IMR-90 (cell line): Measurements from ENCODE around the gene STXBP2. TPM values are rescaled to one million over a fixed set of nuclear protein-coding genes. Genes with fewer than 3 reads are reported as not detected.

Source experiments
- ATAC-seq: fragments of 200-7000 bp; cut with Tn5 transposase; 2 replicates; pipeline ENCODE4 v1.9.1; 2020; ENCODE audit warnings: low read depth, mild to moderate bottlenecking, moderate library complexity
- BruUV-seq: library from RNA; stranded (reverse); fragments of 400-500 nt; replicated peaks from 2 replicates; lab custom pipeline; 2021; lab: Mats Ljungman, UMichigan
- CTCF ChIA-PET: fragments of 300-600 bp; formaldehyde crosslinking; extraction: SDS; loops from one replicate; lab custom pipeline; 2021; ENCODE audit warnings: antibody characterized with exemption; lab: Yijun Ruan, JAX
- POLR2A ChIA-PET: fragments of 300-600 bp; sonication (Branson Sonifier 250); formaldehyde crosslinking; loops from one replicate; lab custom pipeline; 2022; ENCODE audit warnings: antibody characterized with exemption; ENCODE audit not compliant: unreplicated experiment; lab: Charles Lee
- DNase-seq: peaks from one replicate; pipeline ENCODE4 v3.0.0; 2013
- H2AFZ ChIP-seq: replicated peaks from 2 replicates; pipeline ENCODE3; 2013; ENCODE audit warnings: low read length, mild to moderate bottlenecking; ENCODE audit not compliant: poor library complexity
- H2AK5ac ChIP-seq: 2 replicates; pipeline ENCODE4 v1.6.1; 2013; ENCODE audit warnings: low read depth, low read length, inconsistent platforms
- H2AK9ac ChIP-seq: replicated peaks from 2 replicates; pipeline ENCODE3; 2013; ENCODE audit warnings: mild to moderate bottlenecking, low read depth, low read length, moderate library complexity; ENCODE audit not compliant: poor library complexity
- H2BK120ac ChIP-seq: 2 replicates; pipeline ENCODE4 v1.6.1; 2013; ENCODE audit warnings: low read depth, low read length, inconsistent platforms
- H2BK15ac ChIP-seq: 3 replicates; pipeline ENCODE4 v1.6.1; 2013; ENCODE audit warnings: low read depth, low read length, inconsistent platforms
- H2BK20ac ChIP-seq: 2 replicates; pipeline ENCODE4 v1.6.1; 2013; ENCODE audit warnings: low read depth, mild to moderate bottlenecking, inconsistent platforms, low read length, moderate library complexity
- H2BK5ac ChIP-seq: 2 replicates; pipeline ENCODE4 v1.6.1; 2013; ENCODE audit warnings: mild to moderate bottlenecking, low read depth, low read length, inconsistent platforms; ENCODE audit not compliant: poor library complexity, severe bottlenecking
- H3K14ac ChIP-seq: replicated peaks from 2 replicates; pipeline ENCODE4 v1.6.1; 2013; ENCODE audit warnings: low read depth, low read length, inconsistent platforms
- H3K18ac ChIP-seq: 2 replicates; pipeline ENCODE4 v1.6.1; 2013; ENCODE audit warnings: low read depth, low read length, control low read depth
- H3K23ac ChIP-seq: 2 replicates; pipeline ENCODE4 v1.6.1; 2013; ENCODE audit warnings: low read depth, low read length, inconsistent platforms
- H3K27ac ChIP-seq: 2 replicates; pipeline ENCODE4 v1.5.1; 2013; ENCODE audit warnings: mild to moderate bottlenecking, control low read depth, low read length; ENCODE audit not compliant: insufficient read depth
- H3K27me3 ChIP-seq: 2 replicates; pipeline ENCODE4 v1.6.1; 2013; ENCODE audit warnings: low read length; ENCODE audit not compliant: control insufficient read depth, insufficient read depth
- H3K36me3 ChIP-seq: 2 replicates; pipeline ENCODE4 v1.6.1; 2013; ENCODE audit warnings: low read length, mixed read lengths; ENCODE audit not compliant: control insufficient read depth, insufficient read depth
- H3K4ac ChIP-seq: 2 replicates; pipeline ENCODE4 v1.6.1; 2013; ENCODE audit warnings: low read depth, low read length, inconsistent platforms
- H3K4me1 ChIP-seq: 2 replicates; pipeline ENCODE4 v1.6.1; 2013; ENCODE audit warnings: low read length, mixed read lengths; ENCODE audit not compliant: control insufficient read depth, insufficient read depth
- H3K4me2 ChIP-seq: 2 replicates; pipeline ENCODE4 v1.6.1; 2013; ENCODE audit warnings: low read depth, mild to moderate bottlenecking, control low read depth, low read length, moderate library complexity
- H3K4me3 ChIP-seq: 2 replicates; pipeline ENCODE4 v1.5.1; 2013; ENCODE audit warnings: low read depth, mild to moderate bottlenecking, control low read depth, low read length, moderate library complexity; ENCODE audit not compliant: insufficient read depth
- H3K56ac ChIP-seq: 2 replicates; pipeline ENCODE4 v1.6.1; 2013; ENCODE audit warnings: low read length, inconsistent platforms; ENCODE audit not compliant: insufficient read depth; ENCODE audit errors: extremely low read depth
- H3K79me1 ChIP-seq, 2 experiments: 2 replicates each; pipeline ENCODE4 v1.6.1; 2013; ENCODE audit warnings: low read length in 2 of 2, inconsistent platforms in 1 of 2, low read depth in 1 of 2
- H3K9ac ChIP-seq: 2 replicates; pipeline ENCODE4 v1.6.1; 2013; ENCODE audit warnings: low read depth, low read length, control low read depth
- H3K9me1 ChIP-seq: 2 replicates; pipeline ENCODE4 v1.6.1; 2013; ENCODE audit warnings: low read length, inconsistent platforms; ENCODE audit not compliant: insufficient read depth
- H3K9me3 ChIP-seq: 2 replicates; pipeline ENCODE4 v1.6.1; 2013; ENCODE audit warnings: low read length; ENCODE audit not compliant: control insufficient read depth, insufficient read depth
- H4K20me1 ChIP-seq: 2 replicates; pipeline ENCODE4 v1.6.1; 2013; ENCODE audit warnings: low read length, inconsistent platforms; ENCODE audit not compliant: insufficient read depth
- H4K5ac ChIP-seq: 2 replicates; pipeline ENCODE4 v1.6.1; 2013; ENCODE audit warnings: mild to moderate bottlenecking, low read depth, low read length, control low read depth
- H4K8ac ChIP-seq, 2 experiments: 2 replicates each; pipeline ENCODE4 v1.6.1; 2013; ENCODE audit warnings: low read depth in 2 of 2, low read length in 2 of 2, control low read depth in 1 of 2, inconsistent platforms in 1 of 2
- H4K91ac ChIP-seq: 2 replicates; pipeline ENCODE4 v1.6.1; 2013; ENCODE audit warnings: low read depth, low read length, inconsistent platforms; ENCODE audit not compliant: insufficient read depth
- CEBPB ChIP-seq: IDR thresholded peaks from 2 replicates; pipeline ENCODE4 v1.6.1; 2012; ENCODE audit warnings: low read depth, low read length, improper control_type of control experiment
- ELK1 ChIP-seq: fragments of 150-350 bp; IDR thresholded peaks from 2 replicates; pipeline ENCODE4 v1.6.1; 2016; ENCODE audit warnings: low read depth, mild to moderate bottlenecking, low read length, moderate library complexity, borderline replicate concordance
- MAZ ChIP-seq: IDR thresholded peaks from 2 replicates; pipeline ENCODE4 v1.6.1; 2012; ENCODE audit warnings: low read depth, mild to moderate bottlenecking, low read length, improper control_type of control experiment, moderate library complexity, borderline replicate concordance
- USF2 ChIP-seq: fragments of 150-350 bp; IDR thresholded peaks from 2 replicates; pipeline ENCODE4 v1.6.1; 2017; ENCODE audit warnings: mild to moderate bottlenecking, antibody characterized with exemption, low read length, low read depth
- WGBS, 2 experiments: methylation state at CpG; one replicate each; pipeline versions ENCODE4 v1.1.5 to v1.1.7; 2013; ENCODE audit warnings: missing lambda C conversion rate in 2 of 2; ENCODE audit not compliant: insufficient read length in 1 of 2; ENCODE audit errors: extremely low coverage in 2 of 2; 5-methylcytosine and 5-hydroxymethylcytosine counted together
- dilution Hi-C: fragments of 300-500 bp; cut with HindIII; formaldehyde crosslinking; loops from one replicate; pipeline ENCODE4 v1.14.3; 2018; ENCODE audit warnings: low sequenced_read_pairs; ENCODE audit not compliant: unreplicated experiment
- in situ Hi-C: fragments of 300-500 bp; cut with MboI; formaldehyde crosslinking; loops from 3 replicates; pipeline ENCODE4 v1.14.3; 2019; ENCODE audit warnings: low sequenced_read_pairs, inconsistent platforms, mixed read lengths
- intact Hi-C: fragments of 100-400 bp; cut with micrococcal nuclease; formaldehyde crosslinking; loops from 2 replicates; pipeline ENCODE4 v1.10.0; 2022
- polyA plus RNA-seq, 3 experiments: library from polyadenylated mRNA; depleted of rRNA; stranded (reverse); fragments of >200 nt; gene quantifications; 2 replicates each; pipeline ENCODE4 v1.2.3, GENCODE V29; 2012; ENCODE audit warnings: low replicate concordance in 1 of 3
- total RNA-seq: library from RNA; depleted of rRNA; stranded (reverse); fragments of >200 nt; gene quantifications from 2 replicates; pipeline ENCODE4 v1.2.3, GENCODE V29; 2012

STXBP2 gene
- total and polyA plus RNA-seq, 2 of the 4 experiments (the other 2 are of a cell fraction) = 3.9 to 12.6 TPM

- Histone ChIP-seq H4K91ac (no peak overlapping the region), H3K14ac (no peak overlapping the region), H3K56ac (no peak overlapping the region), H3K27ac (no peak overlapping the region), H3K4ac (no peak overlapping the region), H2BK20ac (no peak overlapping the region), H3K79me1 (no peaks in the 10 kb centered on the region), H3K9me1 (no peaks in the 10 kb centered on the region), H3K36me3 (no peaks in the 10 kb centered on the region), H3K9me3 (no peaks in the 10 kb centered on the region), H3K27me3 (peaks cover 7% of the 10 kb centered on the region; the same call in 1 of the 2 replicates), H3K4me2 (no peak overlapping the region), H2BK5ac (no peak overlapping the region), H2AK5ac (no peak overlapping the region), H3K4me1 (no peaks in the 10 kb centered on the region), H4K5ac (no peak overlapping the region), H3K4me3 (no peak overlapping the region), H2AFZ (no peak overlapping the region), H2BK120ac (no peak overlapping the region), H2BK15ac (no peak overlapping the region), H4K20me1 (no peaks in the 10 kb centered on the region), H4K8ac (no peak overlapping the region), H3K23ac (no peak overlapping the region), H3K18ac (no peak overlapping the region), H3K9ac (no peak overlapping the region), H2AK9ac (no peak overlapping the region)
- in situ Hi-C loops = no loop called here
- 80% methylated on average over 2 of the region's 15 CpGs; no CpG with 5 or more reads in 1 of the 2 experiments for WGBS, 2 experiments
- dilution Hi-C loops = no loop called here
- TF ChIP-seq MAZ = no peak
- no peak for TF ChIP-seq USF2
- no peak for TF ChIP-seq CEBPB
- TF ChIP-seq ELK1 = no peak
- no TSS peak for BruUV-seq
- no peak for DNase-seq
- intact Hi-C loops = no loop called here
- CTCF ChIA-PET = no interaction called here
- ATAC-seq = no peak
- POLR2A ChIA-PET = no interaction called here
Observed at GRCh38 chr19:7648265-7649014, 11.5 kb downstream of the STXBP2 start.
